Measurements from ENCODE around the gene GTSF1L.

Gene GTSF1L

DNA sequence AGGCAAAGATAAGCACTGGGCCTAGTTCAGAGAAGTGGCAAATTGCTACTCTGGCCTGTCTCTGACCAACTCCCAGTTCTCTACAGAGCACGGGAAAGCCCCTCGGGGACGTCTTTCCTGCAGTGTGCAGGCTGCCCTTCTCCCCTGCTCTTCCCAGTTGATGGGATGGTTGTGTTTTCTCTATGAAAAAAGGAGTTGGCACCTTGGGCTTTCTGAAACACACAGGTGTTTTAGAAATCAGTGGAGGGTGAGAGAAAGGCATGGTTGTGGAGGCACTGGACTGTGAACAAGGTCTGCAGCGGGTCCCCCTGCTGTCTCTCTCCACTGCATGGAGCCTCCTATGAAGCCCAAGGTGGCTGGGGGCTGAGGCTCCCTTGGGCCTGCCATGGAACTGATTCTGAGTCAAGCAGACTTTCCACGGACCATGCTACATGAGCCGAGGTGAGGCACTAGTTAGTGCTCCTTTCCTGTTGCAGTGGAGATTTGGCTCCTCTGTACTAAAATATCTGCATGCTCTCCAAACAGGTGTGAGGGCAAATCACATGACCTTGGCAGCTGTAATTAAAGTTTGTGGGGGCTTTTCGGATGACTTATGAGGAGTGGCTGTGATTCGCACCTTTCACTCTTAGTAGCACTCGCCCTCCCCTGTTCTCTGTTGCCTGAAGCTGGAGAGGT, 16.3 kb downstream of the GTSF1L start:
- no peak overlapping the region for H3K4me3 Mint-ChIP-seq
- no peaks in the 10 kb centered on the region for H3K9me3 Mint-ChIP-seq
- no peaks in the 10 kb centered on the region for H3K4me1 Mint-ChIP-seq
- no peak overlapping the region for H3K27ac Mint-ChIP-seq
- H3K36me3 Mint-ChIP-seq (ENCODE audit: low read depth): peaks cover 40% of the 10 kb centered on the region
- TF ChIP-seq, protein P1, sequence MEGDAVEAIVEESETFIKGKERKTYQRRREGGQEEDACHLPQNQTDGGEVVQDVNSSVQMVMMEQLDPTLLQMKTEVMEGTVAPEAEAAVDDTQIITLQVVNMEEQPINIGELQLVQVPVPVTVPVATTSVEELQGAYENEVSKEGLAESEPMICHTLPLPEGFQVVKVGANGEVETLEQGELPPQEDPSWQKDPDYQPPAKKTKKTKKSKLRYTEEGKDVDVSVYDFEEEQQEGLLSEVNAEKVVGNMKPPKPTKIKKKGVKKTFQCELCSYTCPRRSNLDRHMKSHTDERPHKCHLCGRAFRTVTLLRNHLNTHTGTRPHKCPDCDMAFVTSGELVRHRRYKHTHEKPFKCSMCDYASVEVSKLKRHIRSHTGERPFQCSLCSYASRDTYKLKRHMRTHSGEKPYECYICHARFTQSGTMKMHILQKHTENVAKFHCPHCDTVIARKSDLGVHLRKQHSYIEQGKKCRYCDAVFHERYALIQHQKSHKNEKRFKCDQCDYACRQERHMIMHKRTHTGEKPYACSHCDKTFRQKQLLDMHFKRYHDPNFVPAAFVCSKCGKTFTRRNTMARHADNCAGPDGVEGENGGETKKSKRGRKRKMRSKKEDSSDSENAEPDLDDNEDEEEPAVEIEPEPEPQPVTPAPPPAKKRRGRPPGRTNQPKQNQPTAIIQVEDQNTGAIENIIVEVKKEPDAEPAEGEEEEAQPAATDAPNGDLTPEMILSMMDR (IDR thresholded peaks at IDR 0.05): no peak
- peaks cover 3% of the 10 kb centered on the region for H3K27me3 Mint-ChIP-seq (ENCODE audit: low read depth, poor library complexity)
- no peak for DNase-seq

DNA sequence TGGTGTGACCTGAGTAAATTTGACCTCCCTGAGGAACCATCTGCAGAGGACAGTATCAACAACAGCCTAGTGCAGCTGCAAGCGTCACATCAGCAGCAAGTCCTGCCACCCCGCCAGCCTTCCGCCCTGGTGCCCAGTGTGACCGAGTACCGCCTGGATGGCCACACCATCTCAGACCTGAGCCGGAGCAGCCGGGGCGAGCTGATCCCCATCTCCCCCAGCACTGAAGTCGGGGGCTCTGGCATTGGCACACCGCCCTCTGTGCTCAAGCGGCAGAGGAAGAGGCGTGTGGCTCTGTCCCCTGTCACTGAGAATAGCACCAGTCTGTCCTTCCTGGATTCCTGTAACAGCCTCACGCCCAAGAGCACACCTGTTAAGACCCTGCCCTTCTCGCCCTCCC, 24.3 kb downstream of the GTSF1L start:
- H3K4me1 Mint-ChIP-seq: no peaks in the 10 kb centered on the region
- no peaks in the 10 kb centered on the region for H3K9me3 Mint-ChIP-seq
- H3K4me3 Mint-ChIP-seq: no peak overlapping the region
- DNase-seq: no peak
- peaks cover 37% of the 10 kb centered on the region for H3K36me3 Mint-ChIP-seq (ENCODE audit: low read depth)
- H3K27ac Mint-ChIP-seq: no peak overlapping the region
- TF ChIP-seq, protein P1 (IDR thresholded peaks at IDR 0.05): no peak
- no peaks in the 10 kb centered on the region for H3K27me3 Mint-ChIP-seq (ENCODE audit: low read depth, poor library complexity)

DNA sequence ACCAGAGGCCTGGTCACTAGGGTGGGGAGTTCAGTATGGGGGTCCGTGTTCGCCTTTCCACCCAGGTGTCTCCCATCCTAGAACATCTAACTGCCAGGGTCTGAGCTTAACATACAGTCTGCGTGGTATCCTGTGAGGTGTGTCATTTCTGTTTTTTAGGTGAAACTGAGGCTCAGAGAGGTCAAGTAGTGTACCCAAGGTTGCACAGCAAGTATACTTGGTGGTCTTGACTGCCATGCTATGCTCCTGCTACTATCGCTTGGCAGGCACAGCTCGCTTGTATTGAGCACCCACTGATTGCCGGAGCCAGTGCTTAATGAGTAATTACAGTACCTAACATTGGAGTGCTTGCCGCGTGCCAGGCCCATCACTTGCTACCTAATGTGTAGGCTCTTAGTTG, 26.2 kb downstream of the GTSF1L start:
- no peak for DNase-seq
- Mint-ChIP-seq H3K27me3 (ENCODE audit: low read depth, poor library complexity) (no peaks in the 10 kb centered on the region), H3K27ac (no peak overlapping the region), H3K4me3 (no peak overlapping the region), H3K9me3 (no peaks in the 10 kb centered on the region), H3K36me3 (ENCODE audit: low read depth) (peaks cover 32% of the 10 kb centered on the region), H3K4me1 (no peaks in the 10 kb centered on the region)
- TF ChIP-seq, protein P1 (IDR thresholded peaks at IDR 0.05): no peak

DNA sequence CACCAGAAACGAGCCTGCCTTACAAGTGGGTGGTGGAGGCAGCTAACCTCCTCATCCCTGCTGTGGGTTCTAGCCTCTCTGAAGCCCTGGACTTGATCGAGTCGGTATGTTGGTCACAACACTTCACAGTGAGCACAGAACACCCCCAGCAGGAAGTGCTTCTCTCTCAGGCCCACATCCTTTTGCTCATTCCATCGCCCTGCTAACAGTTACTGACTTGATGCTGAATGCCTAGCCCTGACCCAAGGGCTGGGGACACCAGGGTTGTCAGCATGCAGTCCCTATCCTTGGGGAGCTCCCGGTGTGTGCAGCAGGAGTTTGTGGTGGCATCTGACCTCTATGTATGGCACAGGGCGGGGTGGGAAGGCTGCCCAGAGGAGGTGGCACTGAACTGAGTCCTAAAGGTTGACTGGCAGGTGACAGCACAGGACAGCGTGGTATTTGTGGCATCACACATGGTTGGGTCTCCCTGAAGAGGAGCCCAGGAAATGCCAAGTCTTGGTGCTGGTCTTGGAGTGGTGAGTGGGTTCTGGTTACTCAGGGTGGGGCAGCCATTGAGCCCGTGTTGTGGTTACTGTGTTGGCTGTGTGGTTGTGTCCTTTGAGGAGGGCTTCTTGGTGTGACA, 26.7 kb downstream of the GTSF1L start:
- no peaks in the 10 kb centered on the region for H3K4me1 Mint-ChIP-seq
- no peaks in the 10 kb centered on the region for H3K27me3 Mint-ChIP-seq (ENCODE audit: low read depth, poor library complexity)
- no peaks in the 10 kb centered on the region for H3K9me3 Mint-ChIP-seq
- TF ChIP-seq, protein P1 (IDR thresholded peaks at IDR 0.05): no peak
- peaks cover 26% of the 10 kb centered on the region for H3K36me3 Mint-ChIP-seq (ENCODE audit: low read depth)
- no peak overlapping the region for H3K27ac Mint-ChIP-seq
- DNase-seq: no peak
- no peak overlapping the region for H3K4me3 Mint-ChIP-seq

DNA sequence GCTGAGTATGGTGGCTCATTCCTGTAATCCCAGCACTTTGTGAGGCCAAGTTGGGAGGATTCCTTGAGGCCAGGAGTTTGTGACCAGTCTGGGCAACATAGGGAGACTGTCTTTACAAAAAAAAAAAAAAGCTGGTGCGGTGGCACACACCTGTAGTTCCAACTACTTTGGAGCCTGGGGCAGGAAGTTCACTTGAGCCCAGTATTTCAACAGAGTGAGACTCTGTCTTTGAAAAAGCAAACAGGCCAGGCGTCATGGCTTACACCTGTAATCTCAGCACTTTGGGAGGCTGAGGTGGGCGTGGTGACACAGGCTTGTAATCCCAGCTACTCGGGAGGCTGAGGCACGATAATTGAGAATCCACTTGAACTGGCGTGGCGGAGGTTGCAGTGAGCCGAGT, 31.2 kb downstream of the GTSF1L start:
- no peak for DNase-seq
- Mint-ChIP-seq H3K27me3 (ENCODE audit: low read depth, poor library complexity) (no peaks in the 10 kb centered on the region), H3K9me3 (no peaks in the 10 kb centered on the region)

More for the DNA sequence above, 31.2 kb downstream of the GTSF1L start:
- TF ChIP-seq, protein P1 (IDR thresholded peaks at IDR 0.05): no peak
- Mint-ChIP-seq H3K4me3 (no peak overlapping the region), H3K36me3 (ENCODE audit: low read depth) (peaks cover 17% of the 10 kb centered on the region), H3K27ac (peak overlapping the region; percentile 48), H3K4me1 (no peaks in the 10 kb centered on the region)

All from nephron progenitor cell (in vitro differentiated cells).